H1 (cell line): ENCODE results near the gene CAMKMT. TPM values are rescaled to one million over a fixed set of nuclear protein-coding genes. Genes with fewer than 3 reads are reported as not detected.

Source experiments
- CTCF ChIA-PET: fragments of 300-600 bp; sonication (Branson Sonifier 250); formaldehyde crosslinking; loops from one replicate; lab custom pipeline; 2021; ENCODE audit not compliant: partially characterized antibody; lab: Charles Lee
- POLR2A ChIA-PET: fragments of 300-600 bp; sonication (Branson Sonifier 250); formaldehyde crosslinking; loops from one replicate; lab custom pipeline; 2021; ENCODE audit warnings: inconsistent platforms; ENCODE audit not compliant: partially characterized antibody; lab: Charles Lee
- DNase-seq, 2 experiments: peaks; one replicate each; pipeline versions ENCODE4 v3.0.0 to v3.0.0-alpha.2; 2010 to 2022; ENCODE audit warnings: low spot score in 2 of 2, low read depth in 1 of 2, mixed read lengths in 1 of 2
- FAIRE-seq: peaks from 2 replicates; lab custom pipeline; 2011; peaks lifted over from hg19 to GRCh38; lab: Jason Lieb, UNC
- H2AFZ ChIP-seq: 2 replicates; pipeline ENCODE4 v1.8.1; 2012; ENCODE audit warnings: low read length, inconsistent platforms
- H2AK5ac ChIP-seq: 2 replicates; pipeline ENCODE4 v1.6.1; 2013; ENCODE audit warnings: low read depth, low read length
- H2BK120ac ChIP-seq: replicated peaks from 2 replicates; pipeline ENCODE3; 2013; ENCODE audit warnings: low read depth, low read length, inconsistent platforms
- H2BK12ac ChIP-seq: 2 replicates; pipeline ENCODE4 v1.6.1; 2013; ENCODE audit warnings: low read depth, low read length
- H2BK15ac ChIP-seq: 2 replicates; pipeline ENCODE4 v1.6.1; 2013; ENCODE audit warnings: low read length
- H2BK20ac ChIP-seq: 2 replicates; pipeline ENCODE4 v1.6.1; 2013; ENCODE audit warnings: low read length
- H2BK5ac ChIP-seq: 2 replicates; pipeline ENCODE4 v1.6.1; 2013; ENCODE audit warnings: low read depth, low read length
- H3K14ac ChIP-seq: 2 replicates; pipeline ENCODE4 v1.6.1; 2013; ENCODE audit warnings: inconsistent platforms; ENCODE audit not compliant: insufficient read length
- H3K18ac ChIP-seq: 2 replicates; pipeline ENCODE4 v1.6.1; 2013; ENCODE audit warnings: low read length; ENCODE audit errors: extremely low read depth
- H3K23ac ChIP-seq: 2 replicates; pipeline ENCODE4 v1.6.1; 2013; ENCODE audit warnings: inconsistent platforms; ENCODE audit not compliant: insufficient read length
- H3K23me2 ChIP-seq: 2 replicates; pipeline ENCODE4 v1.6.1; 2013; ENCODE audit warnings: low read depth, low read length
- H3K27ac ChIP-seq: 2 replicates; pipeline ENCODE4 v1.6.1; 2011; ENCODE audit warnings: low read depth, low read length, inconsistent platforms
- H3K27me3 ChIP-seq, 4 experiments: replicated peaks in 1 of 4; 1 replicate in 1 of 4; 2 replicates in 3 of 4; pipeline versions ENCODE4 v1.6.1 to v1.8.1; 2011 to 2013; ENCODE audit warnings: low read length in 3 of 4, mild to moderate bottlenecking in 3 of 4, inconsistent platforms in 2 of 4, mixed read lengths in 2 of 4, moderate library complexity in 1 of 4; ENCODE audit not compliant: control insufficient read depth in 3 of 4, insufficient read depth in 3 of 4; ENCODE audit errors: extremely low read depth in 1 of 4
- H3K36me3 ChIP-seq, 4 experiments: 2 replicates each; pipeline versions ENCODE4 v1.6.1 to v1.8.1; 2011 to 2013; ENCODE audit warnings: mild to moderate bottlenecking in 4 of 4, low read length in 3 of 4, moderate library complexity in 2 of 4, control low read depth in 1 of 4, inconsistent platforms in 1 of 4; ENCODE audit not compliant: insufficient read depth in 4 of 4, control insufficient read depth in 2 of 4
- H3K4ac ChIP-seq: replicated peaks from 2 replicates; pipeline ENCODE3; 2013; ENCODE audit warnings: low read length, low read depth, mixed read lengths, inconsistent platforms; ENCODE audit not compliant: insufficient read length
- H3K4me1 ChIP-seq, 4 experiments: replicated peaks in 1 of 4; 1 replicate in 1 of 4; 2 replicates in 3 of 4; pipeline versions ENCODE4 v1.6.1 to v1.8.1; 2011 to 2013; ENCODE audit warnings: low read length in 3 of 4, inconsistent platforms in 2 of 4, mixed read lengths in 1 of 4; ENCODE audit not compliant: insufficient read depth in 4 of 4, control insufficient read depth in 3 of 4
- H3K4me2 ChIP-seq, 2 experiments: 2 replicates each; pipeline versions ENCODE4 v1.6.1 to v1.8.1; 2011 to 2013; ENCODE audit warnings: low read depth in 2 of 2, low read length in 2 of 2, control low read depth in 1 of 2, inconsistent platforms in 1 of 2, mild to moderate bottlenecking in 1 of 2; ENCODE audit not compliant: insufficient read depth in 1 of 2
- H3K4me3 ChIP-seq, 4 experiments: fragments of 200-600, 300-600 bp in 1 of 4; sonication (generic), shearing (Covaris generic), sonication (Bioruptor Twin) in 1 of 4; 2 replicates each; pipeline versions ENCODE4 v1.5.1 to v1.8.1; 2011 to 2016; ENCODE audit warnings: low read length in 4 of 4, low read depth in 3 of 4, control low read depth in 2 of 4, inconsistent platforms in 2 of 4, mild to moderate bottlenecking in 2 of 4, mixed read lengths in 1 of 4, moderate library complexity in 1 of 4; ENCODE audit not compliant: insufficient read depth in 2 of 4; ENCODE audit errors: extremely low read depth in 1 of 4
- H3K56ac ChIP-seq: replicated peaks from 2 replicates; pipeline ENCODE3; 2013; ENCODE audit warnings: low read depth, mild to moderate bottlenecking, mixed read lengths, low read length, inconsistent platforms; ENCODE audit not compliant: insufficient read length
- H3K79me1 ChIP-seq: 2 replicates; pipeline ENCODE4 v1.6.1; 2013; ENCODE audit warnings: low read depth, low read length, control low read depth
- H3K79me2 ChIP-seq, 2 experiments: 2 replicates each; pipeline versions ENCODE4 v1.6.1 to v1.8.1; 2012 to 2013; ENCODE audit warnings: low read length in 2 of 2, mild to moderate bottlenecking in 2 of 2, inconsistent platforms in 1 of 2; ENCODE audit not compliant: insufficient read depth in 2 of 2, control insufficient read depth in 1 of 2
- H3K9ac ChIP-seq, 4 experiments: replicated peaks in 1 of 4; 1 replicate in 1 of 4; 2 replicates in 3 of 4; pipeline versions ENCODE4 v1.6.1 to v1.8.1; 2011 to 2013; ENCODE audit warnings: low read depth in 3 of 4, low read length in 3 of 4, control low read depth in 2 of 4, mild to moderate bottlenecking in 2 of 4, moderate library complexity in 2 of 4, inconsistent platforms in 1 of 4; ENCODE audit errors: extremely low read depth in 1 of 4
- H3K9me3 ChIP-seq, 2 experiments: 2 replicates each; pipeline versions ENCODE4 v1.6.1 to v1.8.1; 2012 to 2013; ENCODE audit warnings: mild to moderate bottlenecking in 2 of 2, moderate library complexity in 2 of 2, control low read depth in 1 of 2, inconsistent platforms in 1 of 2, low read depth in 1 of 2, low read length in 1 of 2, mixed read lengths in 1 of 2; ENCODE audit not compliant: insufficient read depth in 2 of 2
- H4K20me1 ChIP-seq, 2 experiments: replicated peaks in 1 of 2; 2 replicates each; pipeline versions ENCODE3 to v1.8.1; 2011 to 2013; ENCODE audit warnings: inconsistent platforms in 2 of 2, low read length in 2 of 2, mild to moderate bottlenecking in 1 of 2; ENCODE audit not compliant: insufficient read depth in 2 of 2, control insufficient read depth in 1 of 2
- H4K5ac ChIP-seq: 2 replicates; pipeline ENCODE4 v1.6.1; 2013; ENCODE audit warnings: low read length, low read depth, mixed read lengths, inconsistent platforms; ENCODE audit not compliant: insufficient read length
- H4K8ac ChIP-seq: 2 replicates; pipeline ENCODE4 v1.8.0; 2013; ENCODE audit warnings: mild to moderate bottlenecking, moderate library complexity, low read length, inconsistent platforms; ENCODE audit not compliant: insufficient read depth; ENCODE audit errors: extremely low read depth
- H4K91ac ChIP-seq: replicated peaks from 2 replicates; pipeline ENCODE3; 2013; ENCODE audit warnings: low read length, mixed read lengths, inconsistent platforms; ENCODE audit not compliant: insufficient read length
- ATF2 ChIP-seq: IDR thresholded peaks from 2 replicates; pipeline ENCODE4 v1.6.1; 2012; ENCODE audit warnings: low read length, inconsistent platforms
- CEBPB ChIP-seq: IDR thresholded peaks from 2 replicates; pipeline ENCODE4 v1.6.1; 2012; ENCODE audit warnings: low read depth, low read length
- MAFK ChIP-seq: IDR thresholded peaks from 2 replicates; pipeline ENCODE4 v1.6.1; 2012; ENCODE audit warnings: low read depth, mild to moderate bottlenecking, improper control_type of control experiment, low read length
- SRF ChIP-seq: IDR thresholded peaks from 2 replicates; pipeline ENCODE4 v1.6.1; 2011; ENCODE audit warnings: mild to moderate bottlenecking, low read depth, low read length, moderate library complexity
- WGBS, 2 experiments: shearing (Covaris generic) in 1 of 2; methylation state at CpG; one replicate each; pipeline versions ENCODE4 v1.1.6 to v1.1.7; 2013 to 2015; ENCODE audit warnings: low lambda C conversion rate in 2 of 2, mixed read lengths in 2 of 2, inconsistent platforms in 1 of 2, low coverage in 1 of 2, missing lambda C conversion rate in 1 of 2; ENCODE audit not compliant: insufficient replicate concordance in 2 of 2, insufficient coverage in 1 of 2, insufficient read length in 1 of 2; ENCODE audit errors: extremely low coverage in 1 of 2, missing lambda C conversion rate in 1 of 2; 5-methylcytosine and 5-hydroxymethylcytosine counted together
- polyA plus RNA-seq, 7 experiments: library from polyadenylated mRNA; depleted of rRNA in 3 of 7; stranded (reverse) in 5 of 7; unstranded in 2 of 7; fragments of >200 nt in 5 of 7; fragments of 200-250 nt in 2 of 7; gene quantifications; 1 replicate in 5 of 7; 2 replicates in 1 of 7; 4 replicates in 1 of 7; pipeline versions ENCODE4 v1.2.1 to v1.2.3, GENCODE V29; 2011 to 2013; ENCODE audit warnings: missing spikeins in 2 of 7, mixed read lengths in 2 of 7
- total RNA-seq: library from RNA; stranded (reverse); fragmentation: NEBNext Ultra II Directional; extraction: Animal tissue kit (Norgen Biotek cat#: 25700); gene quantifications from 2 replicates; pipeline ENCODE4 v1.2.1, GENCODE V29; 2021

Gene CAMKMT
- total and polyA plus RNA-seq, 2 of the 8 experiments (the other 6 are each of a cell fraction or from before 2014, with no cell fraction given), result 14.7 to 22.4 TPM

- Histone ChIP-seq H2AK5ac (no peak overlapping the region), H3K4me2 (no peak overlapping the region; a peak in 1 of 4 replicates), H3K4ac (no peak overlapping the region), H3K4me3 (no peak overlapping the region), H3K27ac (no peak overlapping the region), H3K23me2 (no peaks in the 10 kb centered on the region), H3K36me3 (no peaks in the 10 kb centered on the region), H3K9me3 (no peaks in the 10 kb centered on the region), H2BK20ac (no peak overlapping the region), H4K91ac (no peak overlapping the region), H3K27me3 (no peaks in the 10 kb centered on the region), H3K23ac (no peak overlapping the region), H2BK12ac (no peak overlapping the region), H3K56ac (no peak overlapping the region), H3K9ac (no peak overlapping the region), H2AFZ (no peak overlapping the region), H3K79me1 (no peaks in the 10 kb centered on the region), H3K4me1 (peaks cover 2 to 18% (median 9%) of the 10 kb centered on the region in 4 experiments; a peak in 6 of 7 replicates), H4K5ac (no peak overlapping the region), H3K79me2 (no peaks in the 10 kb centered on the region), H3K14ac (no peak overlapping the region), H2BK120ac (no peak overlapping the region), H3K18ac (no peak overlapping the region), H2BK15ac (no peak overlapping the region), H2BK5ac (no peak overlapping the region), H4K20me1 (no peaks in the 10 kb centered on the region), H4K8ac (no peak overlapping the region)
- 65% methylated on average over 8 of the region's 8 CpGs; no CpG with 5 or more reads in 1 of the 2 experiments for WGBS, 2 experiments
- CTCF ChIA-PET, result interaction anchor here (0.6 to 1.4 kb wide), 4 partner anchors 15 to 209 kb away, joined by 3 to 6 read pairs (median 4); no protein-coding TSS in a partner anchor
- peak; percentile 32 for FAIRE-seq
- TF ChIP-seq ATF2 (no peak), CEBPB (peak; percentile 54; the same call in 1 of the 2 replicates), MAFK (no peak), SRF (peak; percentile 77)
- no peak for DNase-seq
- POLR2A ChIA-PET, result interaction anchor here (1.2 to 1.7 kb wide), 4 partner anchors 25 to 234 kb away, joined by 3 to 4 read pairs (median 3); no protein-coding TSS in a partner anchor
These were observed 385.3 kb downstream of the CAMKMT start for GRCh38 chr2:44746856-44747615.
